Measurements from ENCODE around the gene ST3GAL5.
"Not testable (repeated sequence)": the region's sequence is repeated elsewhere in the genome, so short reads cannot be mapped to it uniquely, and the experiment has no call there.

- not testable (repeated sequence) for TF ChIP-seq EZH2phosphoT487 (IDR thresholded peaks at IDR 0.05; ENCODE audit: unreplicated experiment); CTCF (conservative IDR thresholded peaks at IDR 0.05; ENCODE audit: low read depth in 2 of 2); REST (IDR thresholded peaks at IDR 0.05; ENCODE audit: unreplicated experiment); POLR2AphosphoS5 (IDR thresholded peaks at IDR 0.05; ENCODE audit: low read depth); EZH2 (IDR thresholded peaks at IDR 0.05; ENCODE audit: low read depth, unreplicated experiment); CREB1 (CRISPR knock-in tag; IDR thresholded peaks at IDR 0.05; ENCODE audit: low read depth); ETS1 (IDR thresholded peaks at IDR 0.05)
These were observed 59.4 kb downstream of the ST3GAL5 start for GRCh38 chr2:85829394-85829793.

All from GM23338 (cell line).